ENCODE measurements around the gene NUDCD2. TPM values are rescaled to one million over a fixed set of nuclear protein-coding genes. Genes with fewer than 3 reads are reported as not detected.

The NUDCD2 gene
- total and polyA plus RNA-seq, 2 donors (not counting 3 experiments of a cell fraction or from before 2014, with no cell fraction given) = 3.9 to 50.3 TPM

GRCh38 chr5:163463063-163463435, 3.1 kb upstream of the NUDCD2 start:
- H3K27me3 ChIP-seq (ENCODE audit: control insufficient read depth in 2 of 2, insufficient read depth in 2 of 2, low read length in 2 of 2) = no peaks in the 10 kb centered on the region
- peak overlapping the region; percentile 10 for H3K9ac ChIP-seq (replicated peaks; ENCODE audit: extremely low read depth, insufficient read depth, low read length)
- H2AFZ ChIP-seq (ENCODE audit: low read depth, low read length) = peak overlapping the region; percentile 19
- H3K79me2 ChIP-seq (ENCODE audit: control insufficient read depth, insufficient read depth, low read length) = peaks cover 33% of the 10 kb centered on the region
- no peak for DNase-seq (ENCODE audit: low read depth, low spot score)
- peak overlapping the region; percentile 61 for H3K27ac ChIP-seq (ENCODE audit: insufficient read depth, low read depth, low read length)
- no peaks in the 10 kb centered on the region for H3K9me3 ChIP-seq (replicated peaks; ENCODE audit: control insufficient read depth, insufficient read depth, low read length)
- intact Hi-C loops (cut with micrococcal nuclease) = loop anchor here (5.0 kb wide), 1 partner anchor 244 kb away; no protein-coding TSS in a partner anchor
- no peaks in the 10 kb centered on the region for H3K36me3 ChIP-seq (ENCODE audit: control insufficient read depth in 2 of 2, extremely low read depth in 1 of 2, insufficient read depth in 2 of 2, low read length in 2 of 2)
- H4K20me1 ChIP-seq (replicated peaks; ENCODE audit: control insufficient read depth, extremely low read depth, insufficient read depth, low read length) = no peaks in the 10 kb centered on the region
- peaks cover 21% of the 10 kb centered on the region for H3K4me1 ChIP-seq (ENCODE audit: control insufficient read depth, extremely low read depth, insufficient read depth, low read length)
- H3K9me1 ChIP-seq (replicated peaks; ENCODE audit: control insufficient read depth, extremely low read depth, insufficient read depth, low read length) = no peaks in the 10 kb centered on the region
- CTCF ChIA-PET = interaction anchor here (3.8 to 4.0 kb wide), 2 partner anchors 42 to 54 kb away, joined by 11 to 15 read pairs; partner anchors contain the start of gene MAT2B
- H3K4me3 ChIP-seq (replicated peaks in 1 of 3; ENCODE audit: insufficient read depth in 1 of 3, low read depth in 1 of 3, low read length in 3 of 3) = no peak overlapping the region
- H3K4me2 ChIP-seq (ENCODE audit: insufficient read depth, low read length) = peak overlapping the region; percentile 54
- FAIRE-seq = no peak
- TF ChIP-seq JUN (IDR thresholded peaks at IDR 0.05; ENCODE audit: borderline replicate concordance, insufficient read depth, insufficient read length, low read depth) = no peak
- no peak for TF ChIP-seq POLR2AphosphoS5 (IDR thresholded peaks at IDR 0.05; ENCODE audit: insufficient read depth, low read depth, low read length)
- no peak for TF ChIP-seq CTCF (IDR thresholded peaks at IDR 0.05; ENCODE audit: extremely low read depth in 1 of 2, insufficient read depth in 1 of 2, low read depth in 1 of 2, low read length in 2 of 2)
- no peak for TF ChIP-seq MAX (IDR thresholded peaks at IDR 0.05; ENCODE audit: insufficient read depth, insufficient read length)
- no peak for TF ChIP-seq GATA2 (IDR thresholded peaks at IDR 0.05; ENCODE audit: insufficient read depth, insufficient read length, low read depth, low read length)
- no peak for TF ChIP-seq EZH2 (IDR thresholded peaks at IDR 0.05; ENCODE audit: borderline replicate concordance, low read depth, low read length, severe bottlenecking)
- no peak for TF ChIP-seq POLR2A (IDR thresholded peaks at IDR 0.05; ENCODE audit: low read depth, low read length)
- no peak for TF ChIP-seq MYC (IDR thresholded peaks at IDR 0.05; ENCODE audit: low read depth, low read length)
- no peak for TF ChIP-seq FOS (IDR thresholded peaks at IDR 0.05; ENCODE audit: borderline replicate concordance, insufficient read depth, low read length)
- POLR2A ChIA-PET = no interaction called here
- dilution Hi-C loops (cut with MboI; ENCODE audit: extremely low pct_ligation_motif_present, low sequenced_read_pairs) = no loop called here
- no TSS peak for BruUV-seq (replicated peaks)

Data from endothelial cell of umbilical vein (primary cell).